ENCODE measurements around the gene VAV2.
A peak's percentile ranks its signal among the peaks of the same experiment; 100 is the strongest.

The VAV2 gene

GRCh38 chr9:133890583-133890982, 101.5 kb downstream of the VAV2 start:
- DNase-seq (ENCODE audit: low spot score), result no peak

- DNase-seq (ENCODE audit: low spot score), result peak; percentile 35
These were observed 102.4 kb downstream of the VAV2 start for GRCh38 chr9:133889584-133890301.

- DNase-seq (ENCODE audit: low spot score), result no peak
These were observed 103.2 kb downstream of the VAV2 start for GRCh38 chr9:133888809-133889491.

GRCh38 chr9:133888048-133888808, 103.9 kb downstream of the VAV2 start:
- DNase-seq (ENCODE audit: low spot score), result no peak

- no peak for DNase-seq (ENCODE audit: low spot score)
These were observed 104.5 kb downstream of the VAV2 start for GRCh38 chr9:133887540-133888047.

GRCh38 chr9:133886563-133887501, 105.3 kb downstream of the VAV2 start:
- no peak for DNase-seq (ENCODE audit: low spot score)

- DNase-seq (ENCODE audit: low spot score), result no peak
These were observed 107.0 kb downstream of the VAV2 start for GRCh38 chr9:133884907-133885744.

- no peak for DNase-seq (ENCODE audit: low spot score)
These were observed 109.0 kb downstream of the VAV2 start for GRCh38 chr9:133882849-133883755.

- no peak for DNase-seq (ENCODE audit: low spot score)
These were observed 110.3 kb downstream of the VAV2 start for GRCh38 chr9:133881671-133882381.

GRCh38 chr9:133880851-133881661, 111.1 kb downstream of the VAV2 start:
- no peak for DNase-seq (ENCODE audit: low spot score)

- no peak for DNase-seq (ENCODE audit: low spot score)
These were observed 112.0 kb downstream of the VAV2 start for GRCh38 chr9:133880136-133880535.

GRCh38 chr9:133879615-133880014, 112.5 kb downstream of the VAV2 start:
- no peak for DNase-seq (ENCODE audit: low spot score)

GRCh38 chr9:133878402-133878801, 113.7 kb downstream of the VAV2 start:
- no peak for DNase-seq (ENCODE audit: low spot score)

- no peak for DNase-seq (ENCODE audit: low spot score)
These were observed 114.2 kb downstream of the VAV2 start for GRCh38 chr9:133877967-133878366.

- DNase-seq (ENCODE audit: low spot score), result no peak
These were observed 114.8 kb downstream of the VAV2 start for GRCh38 chr9:133877327-133877726.

GRCh38 chr9:133876836-133877235, 115.3 kb downstream of the VAV2 start:
- DNase-seq (ENCODE audit: low spot score), result no peak

- no peak for DNase-seq (ENCODE audit: low spot score)
These were observed 116.0 kb downstream of the VAV2 start for GRCh38 chr9:133876144-133876543.

- DNase-seq (ENCODE audit: low spot score), result no peak
These were observed 117.0 kb downstream of the VAV2 start for GRCh38 chr9:133875131-133875530.

Data from hepatic stellate cell (primary cell).